ENCODE results near the gene CENPX. TPM values are rescaled to one million over a fixed set of nuclear protein-coding genes. Genes with fewer than 3 reads are reported as not detected.

CENPX gene
- total and polyA plus RNA-seq, 2 of the 13 experiments (the other 11 are each of a cell fraction or from before 2014, with no cell fraction given) = 92.7 to 170 TPM

- TF ChIP-seq, protein P1, sequence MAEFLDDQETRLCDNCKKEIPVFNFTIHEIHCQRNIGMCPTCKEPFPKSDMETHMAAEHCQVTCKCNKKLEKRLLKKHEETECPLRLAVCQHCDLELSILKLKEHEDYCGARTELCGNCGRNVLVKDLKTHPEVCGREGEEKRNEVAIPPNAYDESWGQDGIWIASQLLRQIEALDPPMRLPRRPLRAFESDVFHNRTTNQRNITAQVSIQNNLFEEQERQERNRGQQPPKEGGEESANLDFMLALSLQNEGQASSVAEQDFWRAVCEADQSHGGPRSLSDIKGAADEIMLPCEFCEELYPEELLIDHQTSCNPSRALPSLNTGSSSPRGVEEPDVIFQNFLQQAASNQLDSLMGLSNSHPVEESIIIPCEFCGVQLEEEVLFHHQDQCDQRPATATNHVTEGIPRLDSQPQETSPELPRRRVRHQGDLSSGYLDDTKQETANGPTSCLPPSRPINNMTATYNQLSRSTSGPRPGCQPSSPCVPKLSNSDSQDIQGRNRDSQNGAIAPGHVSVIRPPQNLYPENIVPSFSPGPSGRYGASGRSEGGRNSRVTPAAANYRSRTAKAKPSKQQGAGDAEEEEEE (CRISPR knock-in tag; IDR thresholded peaks at IDR 0.05; ENCODE audit: borderline replicate concordance) = 0 out of 2 replicates have a peak, but pooled peaks have one; percentile 44
- TF ChIP-seq KLF12 (CRISPR knock-in tag; IDR thresholded peaks at IDR 0.05; ENCODE audit: borderline replicate concordance) = no peak
- no peak for TF ChIP-seq HOXA5 (CRISPR knock-in tag; IDR thresholded peaks at IDR 0.05)
- TF ChIP-seq, protein P2, sequence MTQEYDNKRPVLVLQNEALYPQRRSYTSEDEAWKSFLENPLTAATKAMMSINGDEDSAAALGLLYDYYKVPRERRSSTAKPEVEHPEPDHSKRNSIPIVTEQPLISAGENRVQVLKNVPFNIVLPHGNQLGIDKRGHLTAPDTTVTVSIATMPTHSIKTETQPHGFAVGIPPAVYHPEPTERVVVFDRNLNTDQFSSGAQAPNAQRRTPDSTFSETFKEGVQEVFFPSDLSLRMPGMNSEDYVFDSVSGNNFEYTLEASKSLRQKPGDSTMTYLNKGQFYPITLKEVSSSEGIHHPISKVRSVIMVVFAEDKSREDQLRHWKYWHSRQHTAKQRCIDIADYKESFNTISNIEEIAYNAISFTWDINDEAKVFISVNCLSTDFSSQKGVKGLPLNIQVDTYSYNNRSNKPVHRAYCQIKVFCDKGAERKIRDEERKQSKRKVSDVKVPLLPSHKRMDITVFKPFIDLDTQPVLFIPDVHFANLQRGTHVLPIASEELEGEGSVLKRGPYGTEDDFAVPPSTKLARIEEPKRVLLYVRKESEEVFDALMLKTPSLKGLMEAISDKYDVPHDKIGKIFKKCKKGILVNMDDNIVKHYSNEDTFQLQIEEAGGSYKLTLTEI (CRISPR knock-in tag; conservative IDR thresholded peaks at IDR 0.05) = no peak
- TF ChIP-seq ZNF317 (CRISPR knock-in tag; IDR thresholded peaks at IDR 0.05) = no peak
- no peak for TF ChIP-seq ZFAT (CRISPR knock-in tag; conservative IDR thresholded peaks at IDR 0.05)
- TF ChIP-seq ZNF350 (CRISPR knock-in tag; IDR thresholded peaks at IDR 0.05; ENCODE audit: borderline replicate concordance, low read depth) = no peak; the same call in 1 of the 2 replicates
- TF ChIP-seq BHLHE40 (IDR thresholded peaks at IDR 0.05; ENCODE audit: low read length) = no peak
- TF ChIP-seq, protein P3, sequence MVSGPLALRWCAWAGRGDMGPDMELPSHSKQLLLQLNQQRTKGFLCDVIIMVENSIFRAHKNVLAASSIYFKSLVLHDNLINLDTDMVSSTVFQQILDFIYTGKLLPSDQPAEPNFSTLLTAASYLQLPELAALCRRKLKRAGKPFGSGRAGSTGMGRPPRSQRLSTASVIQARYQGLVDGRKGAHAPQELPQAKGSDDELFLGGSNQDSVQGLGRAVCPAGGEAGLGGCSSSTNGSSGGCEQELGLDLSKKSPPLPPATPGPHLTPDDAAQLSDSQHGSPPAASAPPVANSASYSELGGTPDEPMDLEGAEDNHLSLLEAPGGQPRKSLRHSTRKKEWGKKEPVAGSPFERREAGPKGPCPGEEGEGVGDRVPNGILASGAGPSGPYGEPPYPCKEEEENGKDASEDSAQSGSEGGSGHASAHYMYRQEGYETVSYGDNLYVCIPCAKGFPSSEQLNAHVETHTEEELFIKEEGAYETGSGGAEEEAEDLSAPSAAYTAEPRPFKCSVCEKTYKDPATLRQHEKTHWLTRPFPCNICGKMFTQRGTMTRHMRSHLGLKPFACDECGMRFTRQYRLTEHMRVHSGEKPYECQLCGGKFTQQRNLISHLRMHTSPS (CRISPR knock-in tag; IDR thresholded peaks at IDR 0.05; ENCODE audit: low read depth) = peak; percentile 92
- no peak for TF ChIP-seq JARID2 (CRISPR knock-in tag; IDR thresholded peaks at IDR 0.05; ENCODE audit: insufficient replicate concordance)
- TF ChIP-seq NFE2L2 (IDR thresholded peaks at IDR 0.05; ENCODE audit: low read length) = no peak
- TF ChIP-seq ZKSCAN8 (CRISPR knock-in tag; IDR thresholded peaks at IDR 0.05; ENCODE audit: borderline replicate concordance) = 0 out of 2 replicates have a peak, but pooled peaks have one; percentile 10
- TF ChIP-seq TARDBP (CRISPR knock-in tag; IDR thresholded peaks at IDR 0.05) = peak; percentile 4; the same call in 1 of the 2 replicates
- TF ChIP-seq THYN1 (CRISPR knock-in tag; IDR thresholded peaks at IDR 0.05; ENCODE audit: borderline replicate concordance, low read depth) = no peak
- TF ChIP-seq, protein P4, sequence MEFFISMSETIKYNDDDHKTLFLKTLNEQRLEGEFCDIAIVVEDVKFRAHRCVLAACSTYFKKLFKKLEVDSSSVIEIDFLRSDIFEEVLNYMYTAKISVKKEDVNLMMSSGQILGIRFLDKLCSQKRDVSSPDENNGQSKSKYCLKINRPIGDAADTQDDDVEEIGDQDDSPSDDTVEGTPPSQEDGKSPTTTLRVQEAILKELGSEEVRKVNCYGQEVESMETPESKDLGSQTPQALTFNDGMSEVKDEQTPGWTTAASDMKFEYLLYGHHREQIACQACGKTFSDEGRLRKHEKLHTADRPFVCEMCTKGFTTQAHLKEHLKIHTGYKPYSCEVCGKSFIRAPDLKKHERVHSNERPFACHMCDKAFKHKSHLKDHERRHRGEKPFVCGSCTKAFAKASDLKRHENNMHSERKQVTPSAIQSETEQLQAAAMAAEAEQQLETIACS (CRISPR knock-in tag; IDR thresholded peaks at IDR 0.05) = no peak
- no peak for TF ChIP-seq ZNF333 (CRISPR knock-in tag; IDR thresholded peaks at IDR 0.05; ENCODE audit: borderline replicate concordance)
- no peak for TF ChIP-seq ZNF44 (CRISPR knock-in tag; IDR thresholded peaks at IDR 0.05)
- no peak for TF ChIP-seq RNF2 (conservative IDR thresholded peaks at IDR 0.05; ENCODE audit: low read depth)
- no peak; the same call in 1 of the 2 replicates for TF ChIP-seq ZNF724P (CRISPR knock-in tag; IDR thresholded peaks at IDR 0.05; ENCODE audit: borderline replicate concordance)
- no peak for TF ChIP-seq MEIS2 (CRISPR knock-in tag; IDR thresholded peaks at IDR 0.05)
- TF ChIP-seq ZNF224 (CRISPR knock-in tag; IDR thresholded peaks at IDR 0.05) = no peak
- no peak for TF ChIP-seq SMARCE1 (IDR thresholded peaks at IDR 0.05; ENCODE audit: borderline replicate concordance)
- TF ChIP-seq KAT8 (CRISPR knock-in tag; IDR thresholded peaks at IDR 0.05) = no peak; the same call in 1 of the 2 replicates
- TF ChIP-seq FIP1L1 (IDR thresholded peaks at IDR 0.05; ENCODE audit: borderline replicate concordance, insufficient read depth, low read depth, low read length) = peak; percentile 63; the same call in 1 of the 2 replicates
- TF ChIP-seq ZFP36L1 (CRISPR knock-in tag; IDR thresholded peaks at IDR 0.05) = no peak
Measured at GRCh38 chr17:82015311-82015971, 7.2 kb downstream of the CENPX start (continued).

Measured in HepG2 (cell line).